Stimulated activated naive CD4-positive, alpha-beta T cell (primary cell): Measurements from ENCODE around the gene MAN1A2.

Experiments
- DNase-seq, 6 experiments: peaks; one replicate each; lab custom pipeline; 2025; lab: John Stamatoyannopoulos, UW

MAN1A2 gene

DNA sequence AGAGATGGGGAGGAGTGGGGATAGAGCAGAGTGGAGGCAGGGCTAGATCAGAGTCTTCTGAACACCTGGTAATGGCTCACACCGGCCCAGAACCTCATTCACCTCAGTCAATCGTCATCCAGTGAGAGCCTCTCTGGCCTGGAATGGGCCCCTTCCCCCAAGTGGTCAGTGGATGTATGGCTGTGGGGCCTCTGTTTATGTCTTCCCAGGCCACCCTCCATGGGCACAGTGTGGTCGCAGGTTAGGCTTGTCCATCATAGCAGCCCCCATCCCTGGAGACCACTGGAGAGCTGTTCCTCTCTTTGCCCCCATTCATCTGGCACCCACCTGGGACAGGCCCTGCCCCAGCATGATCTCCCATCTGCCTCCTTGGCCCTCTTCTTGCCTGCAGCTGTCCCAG is 209.0 kb downstream of the MAN1A2 start:
- no peak for DNase-seq

GRCh38 chr1:117577191-117577885 is 210.1 kb downstream of the MAN1A2 start:
- no peak for DNase-seq

- DNase-seq = no peak
These were observed 211.2 kb downstream of the MAN1A2 start for GRCh38 chr1:117578466-117578865.
